Esophagus (tissue), 2 donors: ENCODE measurements around the gene PEX6. TPM values are rescaled to one million over a fixed set of nuclear protein-coding genes. Genes with fewer than 3 reads are reported as not detected.
"Not testable (repeated sequence)": the region's sequence is repeated elsewhere in the genome, so short reads cannot be mapped to it uniquely, and the experiment has no call there.

Source experiments
- H3K27ac ChIP-seq, 2 donors: one replicate each; pipeline ENCODE4 v1.5.1; 2013; ENCODE audit warnings: low read depth in 2 of 2, mild to moderate bottlenecking in 2 of 2, inconsistent platforms in 1 of 2, low read length in 1 of 2, moderate library complexity in 1 of 2
- H3K27me3 ChIP-seq, 2 donors: one replicate each; pipeline ENCODE4 v1.6.1; 2013; ENCODE audit warnings: low read length in 2 of 2, control low read depth in 1 of 2, mild to moderate bottlenecking in 1 of 2; ENCODE audit not compliant: insufficient read depth in 2 of 2, control insufficient read depth in 1 of 2
- H3K36me3 ChIP-seq, 2 donors: one replicate each; pipeline ENCODE4 v1.6.1; 2013; ENCODE audit warnings: low read length in 1 of 2; ENCODE audit not compliant: control insufficient read depth in 2 of 2, insufficient read depth in 2 of 2
- H3K4me1 ChIP-seq, 2 donors: one replicate each; pipeline ENCODE4 v1.6.1; 2013; ENCODE audit warnings: low read length in 1 of 2; ENCODE audit not compliant: control insufficient read depth in 2 of 2, insufficient read depth in 2 of 2
- H3K4me3 ChIP-seq, 2 donors: one replicate each; pipeline ENCODE4 v1.5.1; 2013; ENCODE audit warnings: low read length in 2 of 2, mild to moderate bottlenecking in 2 of 2, low read depth in 1 of 2, moderate library complexity in 1 of 2
- H3K9me3 ChIP-seq, 2 donors: one replicate each; pipeline ENCODE4 v1.6.1; 2013; ENCODE audit warnings: mild to moderate bottlenecking in 2 of 2, low read depth in 1 of 2, low read length in 1 of 2, moderate library complexity in 1 of 2; ENCODE audit not compliant: control insufficient read depth in 2 of 2, insufficient read depth in 1 of 2
- WGBS, 2 donors: extraction: QIAGEN DNeasy Blood & Tissue Kit; methylation state at CpG; one replicate each; pipeline ENCODE4 v1.1.7; 2013; 5-methylcytosine and 5-hydroxymethylcytosine counted together
- polyA plus RNA-seq, 2 donors: library from polyadenylated mRNA; stranded (reverse); fragments of 200-250 nt; gene quantifications; one replicate each; pipeline ENCODE4 v1.2.3, GENCODE V29; 2013
- donor health status: healthy with polysubstance abuse.
- donor health status: Bipolar disorder and iron deficiency.

The PEX6 gene
- polyA plus RNA-seq, 2 donors, result 13.1 to 13.7 TPM

- Histone ChIP-seq H3K27ac (no peak overlapping the region), H3K9me3 (no peaks in the 10 kb centered on the region), H3K4me3 (no peak overlapping the region), H3K4me1 (no peaks in the 10 kb centered on the region), H3K36me3 (peaks cover 24 to 38% of the 10 kb centered on the region in 2 donors), H3K27me3 (no peaks in the 10 kb centered on the region)
- WGBS, 2 donors, result 87 to 90% methylated on average over 5 of the region's 5 CpGs
Observed at GRCh38 chr6:43005844-43006243, 26.9 kb upstream of the PEX6 start.

GRCh38 chr6:43001843-43002242, 22.9 kb upstream of the PEX6 start:
- no peaks in the 10 kb centered on the region for H3K27me3 ChIP-seq
- WGBS, 2 donors, result 97 to 99% methylated on average over 8 of the region's 8 CpGs
- no peak overlapping the region for H3K27ac ChIP-seq
- H3K4me1 ChIP-seq, result no peaks in the 10 kb centered on the region
- H3K36me3 ChIP-seq, result peaks cover 4 to 11% of the 10 kb centered on the region in 2 donors
- H3K4me3 ChIP-seq, result no peak overlapping the region
- no peaks in the 10 kb centered on the region for H3K9me3 ChIP-seq

- not testable (repeated sequence) for H3K4me3 ChIP-seq, H3K27ac ChIP-seq, H3K27me3 ChIP-seq, H3K36me3 ChIP-seq, H3K9me3 ChIP-seq, H3K4me1 ChIP-seq
- 93 to 94% methylated on average over 9 of the region's 9 CpGs for WGBS, 2 donors
Observed at GRCh38 chr6:42998205-42998604, 19.2 kb upstream of the PEX6 start.

DNA sequence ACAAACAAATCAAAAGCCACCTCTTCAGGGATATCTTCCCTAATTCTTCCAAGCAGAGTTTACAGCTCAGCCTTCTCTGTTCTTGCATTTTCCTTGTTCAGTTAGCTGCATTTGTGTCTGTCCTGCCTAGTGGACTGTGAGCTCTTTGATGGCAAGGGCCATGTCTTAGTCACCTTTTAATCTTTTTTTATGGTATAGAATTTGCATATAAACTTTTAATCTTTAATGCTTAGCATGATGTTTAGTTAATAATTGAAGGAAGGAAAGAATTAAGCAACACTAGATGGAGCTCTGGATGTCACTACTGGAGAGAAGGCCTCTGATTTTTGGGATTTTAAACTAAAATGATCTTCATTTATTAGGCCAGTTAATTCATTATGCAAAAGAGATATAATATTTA, 17.5 kb upstream of the PEX6 start:
- Histone ChIP-seq H3K9me3 (no peaks in the 10 kb centered on the region), H3K4me3 (no peak overlapping the region), H3K4me1 (no peaks in the 10 kb centered on the region), H3K36me3 (peaks cover 2 to 3% of the 10 kb centered on the region in 2 donors), H3K27ac (no peak overlapping the region), H3K27me3 (no peaks in the 10 kb centered on the region)

DNA sequence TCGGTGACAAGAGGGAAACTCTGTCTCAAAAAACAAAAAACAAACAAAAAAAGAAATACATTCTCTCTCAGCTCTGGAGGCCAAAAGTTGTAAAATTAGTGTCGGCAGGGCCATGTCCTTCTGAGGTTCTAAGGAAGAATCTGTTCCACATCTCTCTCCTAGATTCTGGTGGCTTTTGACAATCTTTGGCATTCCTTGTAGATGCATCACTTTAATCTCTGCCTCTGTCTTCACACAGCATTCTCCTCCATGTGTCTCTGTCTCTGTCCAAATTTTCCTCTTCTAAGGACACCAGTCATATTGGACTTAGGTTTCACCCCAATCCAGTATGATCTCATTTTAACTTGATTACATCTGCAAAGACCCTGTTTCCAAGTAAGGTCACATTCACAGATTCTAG, 14.5 kb upstream of the PEX6 start:
- Histone ChIP-seq H3K4me3 (no peak overlapping the region), H3K9me3 (no peaks in the 10 kb centered on the region), H3K4me1 (peaks cover 0 to 2% of the 10 kb centered on the region in 2 donors), H3K36me3 (peaks cover 7 to 9% of the 10 kb centered on the region in 2 donors), H3K27me3 (no peaks in the 10 kb centered on the region), H3K27ac (no peak overlapping the region)
- WGBS, 2 donors, result 92 to 98% methylated on average over 2 of the region's 2 CpGs

GRCh38 chr6:42989923-42990322, 10.9 kb upstream of the PEX6 start:
- no peak overlapping the region for H3K27ac ChIP-seq

DNA sequence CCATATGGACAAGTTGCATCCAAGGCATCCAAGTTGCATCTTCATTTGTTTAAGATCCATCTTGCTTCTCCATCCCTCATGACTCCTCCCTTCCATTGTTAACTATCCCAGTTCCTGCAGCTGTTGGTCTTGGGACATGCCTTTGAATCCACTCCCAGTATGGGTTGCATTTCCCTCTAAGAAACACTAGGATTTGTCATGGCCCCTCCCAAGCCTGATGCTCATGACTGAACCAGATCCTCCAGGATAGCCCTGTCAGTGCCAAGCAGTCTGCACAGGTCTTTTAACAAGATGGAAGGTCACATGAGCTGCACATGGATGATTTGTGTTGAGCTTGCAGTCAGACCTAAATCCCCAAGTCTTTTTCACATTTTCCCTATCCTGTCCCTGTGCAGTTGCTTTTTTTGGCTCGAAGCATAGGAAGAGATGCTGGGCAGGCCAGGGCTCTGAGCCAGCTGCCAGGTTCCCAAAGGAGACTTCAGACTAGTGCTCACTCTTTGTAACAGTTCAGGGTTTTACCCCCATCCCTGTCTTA, 9.6 kb upstream of the PEX6 start:
- H3K4me1 ChIP-seq, result peaks cover 5 to 16% of the 10 kb centered on the region in 2 donors
- no peak overlapping the region for H3K4me3 ChIP-seq
- H3K27me3 ChIP-seq, result no peaks in the 10 kb centered on the region
- H3K9me3 ChIP-seq, result no peaks in the 10 kb centered on the region
- H3K36me3 ChIP-seq, result peaks cover 7 to 9% of the 10 kb centered on the region in 2 donors
- WGBS, 2 donors, result 50 to 56% methylated on average over 1 of the region's 1 CpG
- no peak overlapping the region for H3K27ac ChIP-seq

More at GRCh38 chr6:42989923-42990322, 10.9 kb upstream of the PEX6 start:
- H3K4me1 ChIP-seq, result peaks cover 2 to 13% of the 10 kb centered on the region in 2 donors
- H3K4me3 ChIP-seq, result no peak overlapping the region
- peaks cover 7 to 9% of the 10 kb centered on the region in 2 donors for H3K36me3 ChIP-seq
- H3K9me3 ChIP-seq, result no peaks in the 10 kb centered on the region
- H3K27me3 ChIP-seq, result no peaks in the 10 kb centered on the region
- WGBS, 2 donors, result 83 to 89% methylated on average over 5 of the region's 5 CpGs

- Histone ChIP-seq H3K36me3 (peaks cover 7 to 9% of the 10 kb centered on the region in 2 donors), H3K9me3 (no peaks in the 10 kb centered on the region), H3K4me3 (no peak overlapping the region), H3K27me3 (no peaks in the 10 kb centered on the region), H3K27ac (no peak overlapping the region), H3K4me1 (peaks cover 5 to 16% of the 10 kb centered on the region in 2 donors)
- 77% methylated on average over 5 of the region's 5 CpGs for WGBS, 2 donors
Observed at GRCh38 chr6:42987533-42988451, 8.8 kb upstream of the PEX6 start.

- Histone ChIP-seq H3K27ac (peak overlapping the region; percentile 77 to 83), H3K36me3 (peaks cover 3 to 4% of the 10 kb centered on the region in 2 donors), H3K4me1 (peaks cover 5 to 19% of the 10 kb centered on the region in 2 donors), H3K27me3 (no peaks in the 10 kb centered on the region), H3K9me3 (no peaks in the 10 kb centered on the region), H3K4me3 (peak overlapping the region; percentile 72 to 84)
- 9 to 11% methylated on average over 13 of the region's 13 CpGs for WGBS, 2 donors
Observed at GRCh38 chr6:42984924-42985475, 6.0 kb upstream of the PEX6 start.
